Kidney capillary endothelial cell (primary cell): ENCODE results near the gene CHAD.

Experiments
- DNase-seq: peaks from one replicate; pipeline ENCODE4 v3.0.0-alpha.2; 2018; ENCODE audit warnings: low spot score

CHAD gene

DNA sequence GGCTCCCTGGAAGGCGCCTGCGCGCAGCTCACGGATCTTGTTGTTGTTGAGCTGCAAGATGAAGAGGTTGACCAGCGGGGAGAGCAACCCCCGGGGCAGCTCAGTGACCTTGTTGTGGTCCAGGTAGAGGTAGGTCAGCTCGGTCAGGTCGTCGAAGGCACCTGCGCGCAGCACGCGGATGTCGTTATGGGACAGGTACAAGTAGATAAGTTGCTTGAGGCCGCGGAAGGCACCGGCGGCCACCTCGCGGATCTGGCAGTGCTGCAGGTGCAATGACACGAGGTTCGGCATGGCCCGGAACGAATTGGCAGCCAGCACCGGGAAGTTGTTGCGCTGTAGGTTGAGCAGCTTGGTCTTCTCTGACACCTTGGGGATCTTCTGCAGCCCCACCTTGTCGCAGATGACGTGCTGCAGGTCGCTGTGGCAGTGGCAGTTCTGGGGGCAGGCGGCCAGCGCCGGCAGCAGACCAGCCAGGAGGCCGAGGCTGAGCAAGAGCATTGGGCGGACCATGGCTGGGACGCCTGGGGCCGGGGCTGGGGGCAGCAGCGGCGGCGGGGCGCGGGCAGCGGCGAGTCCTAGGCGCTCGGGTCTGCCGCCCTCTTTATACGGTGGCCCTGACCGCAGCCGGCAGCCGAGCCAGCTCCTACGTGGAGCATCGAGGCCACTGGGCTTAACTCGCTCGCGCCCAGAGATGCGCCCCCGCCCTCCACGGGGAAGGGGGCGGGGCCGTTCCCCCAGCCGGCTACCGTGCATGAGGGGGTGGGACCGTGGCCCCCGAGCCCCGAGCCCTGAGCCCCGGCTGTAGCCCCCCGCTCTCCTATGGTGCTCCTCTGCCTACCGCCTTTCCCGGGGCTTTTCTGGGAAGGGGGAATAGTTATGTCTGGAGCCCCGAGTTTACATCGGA, at the start of gene CHAD:
CHAD (minus strand) TSS at position 577 of the 904 bp plus-strand sequence; CDS start at position 510, 67 bp downstream.
- no peak for DNase-seq

GRCh38 chr17:50517504-50518383, 49.1 kb upstream of the CHAD start:
- DNase-seq, result no peak

DNA sequence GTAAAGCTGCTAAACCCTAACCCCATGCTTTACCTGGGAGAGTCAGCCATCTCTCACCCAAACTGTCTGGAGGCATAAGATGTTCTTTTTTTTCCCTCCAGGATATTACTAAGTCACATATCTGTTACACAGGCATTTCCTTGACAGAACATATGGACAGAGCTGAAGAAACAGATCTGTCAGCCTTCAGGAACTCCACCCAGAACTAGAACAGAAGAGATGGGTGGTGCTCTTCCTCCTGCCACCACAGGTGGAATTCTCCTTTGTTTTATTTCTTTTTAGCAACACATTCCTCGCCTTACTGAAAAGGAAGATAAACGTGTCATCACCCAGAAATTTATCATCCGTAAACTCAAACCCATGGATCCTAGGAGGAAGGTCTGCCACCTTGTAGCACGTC, 48.3 kb upstream of the CHAD start:
- peak; percentile 48 for DNase-seq

- DNase-seq, result no peak
Measured at GRCh38 chr17:50514936-50515702, 46.4 kb upstream of the CHAD start.

DNA sequence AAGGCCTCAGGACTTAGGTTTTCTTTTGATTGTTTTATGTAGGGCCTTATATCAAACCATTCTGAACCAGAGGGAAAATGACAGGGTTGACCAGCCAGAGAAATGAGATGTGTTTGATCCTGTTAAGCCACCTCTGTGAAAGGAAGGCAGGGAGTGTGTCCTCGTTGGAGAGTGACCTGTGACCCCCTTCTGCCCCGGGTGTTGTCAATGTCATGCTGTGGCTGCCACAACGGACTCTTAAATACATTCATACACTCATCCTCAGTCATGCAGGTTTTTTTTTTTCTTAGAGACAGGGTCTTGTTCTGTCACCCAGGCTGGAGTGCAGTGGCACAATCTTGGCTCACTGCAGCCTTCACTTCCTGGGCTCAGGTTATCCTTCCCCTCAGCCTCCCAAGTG, 45.7 kb upstream of the CHAD start:
- DNase-seq, result no peak

- no peak for DNase-seq
Measured at GRCh38 chr17:50513495-50513894, 44.8 kb upstream of the CHAD start.

GRCh38 chr17:50511058-50511457, 42.4 kb upstream of the CHAD start:
- no peak for DNase-seq

DNA sequence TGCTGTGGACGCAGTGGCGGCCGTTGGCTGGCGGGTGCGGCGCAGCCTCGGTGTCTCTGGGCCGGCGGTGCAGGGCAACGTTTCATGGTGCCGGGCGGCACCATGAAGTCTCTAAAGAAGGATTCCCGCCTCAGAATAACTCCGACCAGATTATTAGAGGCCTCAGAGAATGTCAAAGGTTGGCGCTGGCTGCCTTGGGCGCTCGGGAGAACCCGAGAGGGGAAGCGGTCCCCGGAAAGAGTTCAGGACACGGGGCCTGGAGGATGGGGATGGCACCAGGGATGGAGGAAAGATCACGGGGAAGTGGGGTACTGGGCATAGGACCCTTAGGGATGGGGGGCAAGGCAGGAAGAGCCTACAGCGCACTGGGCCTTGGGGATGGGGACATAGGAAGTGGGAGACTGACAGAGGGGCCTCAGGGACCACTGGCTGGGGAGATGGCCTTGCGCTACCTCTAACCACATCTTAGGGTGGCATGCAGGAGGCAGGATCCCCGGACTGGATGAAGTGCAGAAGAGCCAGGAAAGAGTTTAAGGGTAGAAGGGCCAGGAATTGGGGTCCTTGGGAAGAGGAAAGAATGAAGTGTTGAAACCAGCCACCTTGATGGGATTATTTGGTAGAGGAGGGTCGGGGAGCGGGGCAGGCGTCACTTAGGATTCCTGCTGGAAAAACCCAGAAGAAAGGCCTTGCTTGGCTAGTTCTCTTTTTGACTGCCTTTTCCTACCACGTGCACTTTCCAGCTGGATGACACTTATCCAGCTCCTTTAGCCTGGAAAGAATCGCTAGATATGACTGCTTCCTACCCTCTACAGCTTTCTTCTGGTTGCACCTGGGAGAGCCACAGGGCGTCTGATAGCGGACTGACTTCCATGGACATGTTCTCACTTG, 40.1 kb upstream of the CHAD start:
- DNase-seq, result no peak

DNA sequence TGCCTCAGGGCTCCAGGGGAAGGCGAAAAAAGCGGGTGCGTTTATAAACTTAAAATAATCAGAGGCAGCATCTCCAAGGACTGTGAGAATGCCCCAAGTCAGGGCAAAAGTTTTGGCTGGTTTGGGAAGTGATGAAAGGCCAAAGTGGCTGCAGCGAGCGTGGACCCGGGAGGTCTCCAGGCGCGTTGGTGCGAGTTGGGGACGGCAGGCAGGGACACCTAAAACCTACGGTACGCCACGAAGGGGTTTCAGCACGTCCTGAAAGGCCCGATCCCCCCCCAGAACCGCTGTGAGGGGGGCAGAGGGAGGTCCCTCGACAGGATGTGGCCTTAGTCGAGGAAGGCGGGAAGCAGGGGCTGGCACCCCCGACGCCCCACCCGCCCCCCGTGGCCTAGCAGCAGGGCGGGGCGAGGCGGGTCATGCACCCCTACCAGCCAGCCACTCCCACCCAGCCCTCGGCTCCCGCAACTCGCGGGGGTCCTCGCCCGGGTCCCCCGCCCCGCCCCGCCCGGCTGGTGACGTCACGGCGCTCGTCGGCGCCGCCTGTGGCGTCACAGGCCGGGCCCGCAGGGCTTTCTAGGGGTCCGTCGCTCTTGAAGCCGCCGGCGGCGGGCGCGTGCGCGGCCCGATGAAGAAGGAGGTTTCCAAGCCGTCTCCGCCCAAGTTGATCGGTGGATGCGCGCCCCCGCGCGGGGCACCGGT, 39.3 kb upstream of the CHAD start, which contains the start of gene MYCBPAP:
MYCBPAP (plus strand) TSS at position 569 of the 702 bp plus-strand sequence. CDS start 236 bp downstream, outside the sequence.
- peak; percentile 49 for DNase-seq

GRCh38 chr17:50506298-50506697, 37.6 kb upstream of the CHAD start:
- DNase-seq, result no peak

DNA sequence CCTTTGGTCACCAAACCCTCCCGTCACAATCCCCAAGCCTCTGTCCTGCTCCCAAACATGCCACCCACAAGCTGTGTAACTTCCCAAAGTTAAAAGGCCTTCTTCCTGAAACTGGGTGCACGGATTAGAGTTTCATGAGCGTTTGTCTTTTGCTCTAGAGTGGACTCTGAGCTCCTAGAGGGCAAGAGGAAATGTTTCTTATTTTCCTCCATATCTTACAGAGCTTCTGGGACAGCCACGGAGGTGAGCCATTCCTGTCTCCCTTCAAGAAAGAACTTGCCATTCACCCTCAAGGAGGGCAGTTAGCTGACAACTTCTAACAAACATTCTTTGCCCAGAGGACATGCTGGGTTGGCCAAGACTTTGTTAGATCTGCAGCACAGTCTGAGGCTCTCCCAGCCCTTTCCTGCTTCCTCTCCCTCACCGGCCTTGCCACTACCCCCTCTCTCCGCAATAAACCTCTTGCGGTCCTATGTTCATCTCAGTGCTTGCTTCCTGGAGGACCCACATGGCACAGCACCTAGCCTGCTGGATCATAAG, 37.0 kb upstream of the CHAD start:
- DNase-seq, result no peak

- DNase-seq, result no peak
Measured at GRCh38 chr17:50502301-50502990, 33.8 kb upstream of the CHAD start.

- DNase-seq, result no peak
Measured at GRCh38 chr17:50501054-50501453, 32.4 kb upstream of the CHAD start.

DNA sequence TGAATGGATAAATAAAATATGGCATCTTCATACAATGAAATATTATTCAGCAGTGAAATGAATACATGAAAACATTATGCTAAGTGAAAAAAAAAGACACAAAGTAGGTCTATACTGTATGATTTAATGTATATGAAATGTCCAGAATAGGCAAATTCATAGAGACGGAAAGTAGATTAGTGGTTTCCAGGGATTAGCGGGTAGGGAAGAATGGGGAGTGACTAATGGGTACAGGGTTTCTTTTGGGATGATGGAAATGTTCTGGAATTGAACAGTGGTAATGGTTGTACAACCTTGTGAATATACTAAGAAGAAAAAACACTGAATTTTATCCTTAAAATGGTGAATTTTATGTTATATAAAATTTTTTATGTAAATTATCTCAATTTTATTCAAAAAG, 31.0 kb upstream of the CHAD start:
- DNase-seq, result no peak

DNA sequence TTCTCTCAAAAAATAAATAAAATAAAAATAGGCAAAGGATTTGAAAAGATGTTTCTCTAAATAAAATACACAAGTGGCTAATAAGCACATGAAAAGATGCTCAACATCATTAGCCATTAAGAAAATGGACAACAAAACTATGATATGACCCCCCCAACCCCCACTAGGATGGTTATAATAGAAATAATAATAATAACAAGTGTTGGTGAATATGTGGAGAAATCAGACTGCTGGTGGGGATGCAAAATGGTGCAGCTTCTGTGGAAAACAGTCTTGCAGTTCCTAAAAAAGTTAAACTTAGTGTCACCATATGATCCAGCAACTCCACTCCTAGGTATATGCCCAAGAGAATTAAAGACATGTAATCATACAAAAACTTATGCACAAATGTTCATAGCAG, 30.6 kb upstream of the CHAD start:
- DNase-seq, result no peak

DNA sequence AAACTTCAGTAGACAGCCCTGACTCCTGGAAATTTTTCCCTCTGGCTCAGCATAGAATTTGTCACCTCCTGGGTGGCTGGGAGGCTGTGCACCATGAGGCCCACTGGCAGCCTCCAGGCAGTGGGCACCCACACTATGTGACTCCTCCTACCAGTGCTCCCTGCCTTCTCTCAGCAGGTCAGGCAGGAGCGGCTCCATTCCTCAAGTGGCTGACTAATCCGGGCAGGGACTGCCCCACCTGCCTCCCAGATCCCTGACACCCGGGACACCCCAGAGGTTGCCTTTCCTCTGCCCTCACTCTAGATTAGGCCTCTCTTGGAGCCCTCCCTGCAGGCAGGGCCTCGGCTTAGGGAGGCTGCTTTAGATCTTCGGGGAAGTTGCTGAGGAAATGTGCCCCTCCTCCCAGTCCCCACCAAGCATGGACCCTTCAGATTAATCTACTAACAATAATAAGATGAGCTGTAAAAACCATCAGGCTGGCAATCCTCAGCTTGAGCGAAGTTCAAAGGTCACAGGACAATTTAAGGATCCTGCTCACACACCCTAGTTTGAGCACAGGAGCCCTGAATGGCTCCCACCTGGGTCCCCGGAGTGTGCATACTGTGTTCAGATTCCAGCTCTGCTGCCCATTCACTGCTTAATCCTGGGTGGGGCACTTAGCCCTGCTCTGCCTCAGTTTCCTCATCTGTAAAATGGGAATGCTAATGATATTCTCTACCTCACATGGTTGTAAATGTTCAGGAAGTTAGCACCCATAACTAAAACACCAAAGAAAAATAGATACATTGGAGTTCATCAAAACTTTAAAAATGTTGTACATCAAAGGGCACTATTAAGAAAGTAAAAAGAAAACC, 29.6 kb upstream of the CHAD start:
- no peak for DNase-seq

DNA sequence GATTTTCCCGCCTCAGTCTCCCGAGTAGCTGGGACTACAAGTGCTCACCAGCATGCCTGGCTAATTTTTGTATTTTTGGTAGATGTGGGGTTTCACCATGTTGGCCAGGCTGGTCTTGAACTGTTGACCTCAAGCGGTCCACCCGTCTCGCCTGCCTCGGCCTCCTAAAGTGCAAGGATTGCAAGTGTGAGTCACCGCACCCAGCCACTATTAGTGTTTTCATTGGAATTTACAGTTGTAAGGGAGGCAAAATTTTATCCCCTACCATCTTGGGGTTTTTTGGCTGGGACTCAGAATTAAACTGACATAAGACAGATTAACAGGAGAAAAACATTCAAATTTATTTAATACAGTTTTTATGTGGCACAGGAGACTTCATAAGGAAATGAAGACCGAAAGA, 27.2 kb upstream of the CHAD start:
- DNase-seq, result no peak

GRCh38 chr17:50495217-50495823, 26.6 kb upstream of the CHAD start:
- no peak for DNase-seq
